Esophagus mucosa (tissue), 1 donor: Measurements from ENCODE around the gene DNAJC1. TPM values are rescaled to one million over a fixed set of nuclear protein-coding genes. Genes with fewer than 3 reads are reported as not detected.

Source experiments
- ATAC-seq: fragments of 200-7000 bp; cut with Tn5 transposase; one replicate; pipeline ENCODE4 v1.9.1; 2020
- total RNA-seq: library from RNA; stranded (reverse); gene quantifications from one replicate; pipeline ENCODE4 v1.2.4, GENCODE V29; 2023
- donor health status: DM: yes; HTN: yes; CAD: no.

DNAJC1 gene
- total RNA-seq, 1 donor from 2014 or later, result 13.6 TPM

DNA sequence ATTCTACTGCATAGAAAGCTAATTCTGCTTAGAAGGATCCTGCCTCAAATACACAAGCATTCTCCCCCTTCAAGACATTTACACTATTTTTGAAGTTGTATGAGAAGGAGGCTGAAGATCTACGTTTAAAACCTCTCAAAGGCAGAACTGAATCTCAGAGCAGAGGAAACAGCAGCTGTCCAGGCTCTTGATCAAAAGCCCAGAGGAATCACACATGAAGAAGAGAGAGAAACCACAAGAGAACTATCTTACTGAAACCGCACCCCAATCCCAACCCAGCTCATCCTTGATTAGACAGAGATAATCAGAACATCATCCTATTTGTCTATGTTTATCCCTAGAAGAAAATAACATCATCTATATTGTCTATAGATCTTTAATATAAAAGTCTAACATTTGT lies 2.2 kb upstream of the DNAJC1 start:
- ATAC-seq, result no peak

- ATAC-seq, result no peak
These were observed 393 bp upstream of the DNAJC1 start for GRCh38 chr10:22003964-22004281.

- no peak for ATAC-seq
These were observed 846 bp downstream of the DNAJC1 start for GRCh38 chr10:22002591-22003176.

DNA sequence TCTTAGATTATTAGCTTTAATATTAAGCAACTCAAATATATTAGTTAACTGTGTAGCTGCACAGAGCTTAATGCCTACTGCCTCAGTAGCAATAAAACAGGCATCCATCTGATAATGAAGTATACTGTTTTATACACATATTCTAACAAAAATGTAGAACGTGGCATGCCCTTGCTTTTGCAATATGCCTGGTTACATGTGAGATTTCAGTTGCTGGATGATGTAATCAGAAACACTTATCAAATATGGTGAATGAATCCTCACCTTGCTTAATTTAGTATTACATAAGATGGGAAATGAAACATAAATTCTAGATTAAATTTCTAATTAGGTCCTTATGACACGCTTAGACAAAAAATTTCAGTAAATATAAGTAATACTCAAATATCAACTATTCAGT lies 8.0 kb downstream of the DNAJC1 start:
- no peak for ATAC-seq

GRCh38 chr10:21993360-21994001 lies 10.0 kb downstream of the DNAJC1 start:
- no peak for ATAC-seq

GRCh38 chr10:21991785-21992184 lies 11.7 kb downstream of the DNAJC1 start:
- ATAC-seq, result no peak

DNA sequence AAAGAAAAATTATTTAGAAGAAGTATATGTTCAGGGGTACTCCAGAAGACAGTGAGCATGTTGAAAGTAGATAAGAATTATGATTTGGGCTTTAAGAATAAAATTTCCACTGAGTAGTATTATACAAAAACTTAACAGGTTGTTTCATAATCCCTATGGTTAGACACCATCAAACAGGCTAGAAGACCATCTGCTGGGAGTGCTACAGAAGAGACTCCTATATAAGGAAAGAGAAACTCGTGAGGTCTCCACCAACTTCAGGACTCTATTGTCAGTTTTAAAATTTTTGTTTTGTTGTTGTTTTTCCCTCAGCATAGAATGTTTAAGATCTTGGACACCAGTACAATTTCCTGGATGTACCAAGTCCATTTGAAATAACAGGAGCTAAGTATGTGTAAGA lies 13.1 kb downstream of the DNAJC1 start:
- no peak for ATAC-seq

GRCh38 chr10:21989453-21990154 lies 13.9 kb downstream of the DNAJC1 start:
- peak; percentile 67 for ATAC-seq

- ATAC-seq, result no peak
These were observed 18.0 kb downstream of the DNAJC1 start for GRCh38 chr10:21985541-21985940.

DNA sequence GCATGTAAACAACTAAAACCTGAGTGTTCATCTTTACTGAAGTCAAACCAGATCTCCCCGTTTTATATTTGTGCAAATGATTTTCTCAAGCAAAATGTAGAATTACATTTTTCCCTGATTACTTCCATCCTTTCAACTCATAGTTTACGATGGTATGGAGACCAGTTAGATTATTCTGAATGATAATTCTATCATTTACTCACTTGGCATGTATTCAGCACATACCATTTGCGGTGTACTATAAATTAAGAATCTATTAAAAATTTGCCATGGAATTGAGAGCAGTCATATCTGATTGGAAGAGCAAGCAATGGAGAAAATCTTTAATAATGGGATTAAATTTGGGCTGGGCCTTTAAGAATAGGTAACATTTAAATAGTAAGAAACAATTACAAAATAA lies 22.4 kb downstream of the DNAJC1 start:
- no peak for ATAC-seq

DNA sequence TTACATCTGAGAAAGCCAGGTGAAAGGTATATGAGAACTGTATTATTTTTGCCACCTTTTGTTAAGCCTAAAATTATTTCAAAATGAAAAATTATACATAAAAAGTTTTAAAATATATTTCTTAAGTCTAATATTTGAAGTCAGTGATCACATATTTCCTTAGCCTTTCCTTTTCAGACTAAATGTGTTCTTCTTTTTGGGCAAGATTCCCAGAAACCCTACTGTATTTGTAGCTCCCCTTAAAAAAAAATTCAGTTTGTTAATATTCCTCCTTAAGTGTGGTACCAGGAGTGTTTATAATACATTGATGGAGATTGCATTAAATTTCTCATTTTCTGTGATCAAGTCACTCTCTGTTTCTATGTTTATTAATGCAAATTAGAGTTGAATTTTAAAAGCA lies 22.8 kb downstream of the DNAJC1 start:
- ATAC-seq, result no peak

DNA sequence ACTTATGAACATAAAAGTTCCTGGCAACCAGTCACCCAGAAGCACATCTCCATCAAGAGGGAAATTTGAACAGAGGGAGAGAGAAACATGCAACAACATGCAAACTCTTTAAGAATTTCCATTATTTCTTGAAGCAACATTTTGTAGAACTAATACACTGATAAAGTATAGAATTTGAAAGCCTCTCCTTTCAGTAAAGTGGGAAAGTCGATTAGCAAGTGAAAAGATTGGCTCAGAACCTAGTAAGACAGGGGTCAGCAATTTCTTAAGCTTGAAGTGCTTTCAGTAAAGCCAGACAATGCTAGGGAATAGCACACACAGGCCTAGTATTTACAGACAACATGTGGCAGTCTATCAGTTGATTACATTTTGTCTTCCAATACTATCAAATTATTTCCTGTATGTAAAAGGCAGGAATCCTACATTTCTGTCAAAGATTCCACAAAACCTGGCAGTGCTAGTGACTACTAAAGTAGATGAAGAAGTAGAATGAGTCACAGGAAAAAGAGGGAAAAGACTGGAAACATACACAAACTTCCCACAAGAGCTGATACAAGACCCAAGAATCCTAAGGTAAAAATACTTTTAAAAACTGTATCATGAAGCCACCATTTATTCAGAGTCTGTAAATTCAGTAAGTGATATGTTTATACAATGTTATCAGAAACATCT lies 25.2 kb downstream of the DNAJC1 start:
- no peak for ATAC-seq

- ATAC-seq, result no peak
These were observed 26.8 kb downstream of the DNAJC1 start for GRCh38 chr10:21976739-21977138.

DNA sequence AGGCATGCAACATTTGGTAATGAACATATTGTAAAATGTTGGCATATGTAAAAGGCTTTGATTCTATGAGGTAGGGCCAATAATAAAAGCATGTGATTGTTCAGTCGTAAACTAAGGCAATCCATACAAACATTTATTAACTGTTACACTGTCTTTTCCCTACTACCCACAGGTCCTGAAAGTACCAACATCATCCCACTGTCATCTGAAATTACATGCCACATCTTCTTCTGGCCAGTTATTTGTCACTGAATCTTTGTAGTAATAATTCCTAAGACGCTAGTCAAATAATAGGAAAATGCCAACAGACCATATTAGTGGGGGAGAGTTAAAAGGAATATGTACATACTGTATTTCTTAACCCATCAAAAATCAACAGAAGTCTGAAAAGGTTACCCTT lies 27.2 kb downstream of the DNAJC1 start:
- no peak for ATAC-seq

GRCh38 chr10:21975378-21975990 lies 28.0 kb downstream of the DNAJC1 start:
- ATAC-seq, result no peak

DNA sequence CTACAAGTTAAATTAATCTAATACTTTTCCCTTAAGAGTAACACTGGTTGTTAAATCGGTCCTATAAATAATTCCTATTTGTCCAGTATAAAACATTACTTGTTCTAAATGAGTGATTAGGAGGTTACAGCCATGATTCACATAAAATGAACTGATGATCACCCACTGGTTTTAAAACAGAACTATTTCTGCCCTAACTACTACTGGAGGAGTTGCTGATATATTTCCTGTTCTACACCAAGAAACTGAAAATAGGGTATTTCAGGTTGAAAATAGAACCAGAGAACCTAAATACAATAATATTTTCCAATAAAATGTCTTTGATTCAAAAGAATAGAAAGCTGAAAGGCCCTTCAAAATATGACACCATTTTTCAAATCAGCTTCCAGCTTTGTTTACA lies 30.9 kb downstream of the DNAJC1 start:
- ATAC-seq, result no peak

DNA sequence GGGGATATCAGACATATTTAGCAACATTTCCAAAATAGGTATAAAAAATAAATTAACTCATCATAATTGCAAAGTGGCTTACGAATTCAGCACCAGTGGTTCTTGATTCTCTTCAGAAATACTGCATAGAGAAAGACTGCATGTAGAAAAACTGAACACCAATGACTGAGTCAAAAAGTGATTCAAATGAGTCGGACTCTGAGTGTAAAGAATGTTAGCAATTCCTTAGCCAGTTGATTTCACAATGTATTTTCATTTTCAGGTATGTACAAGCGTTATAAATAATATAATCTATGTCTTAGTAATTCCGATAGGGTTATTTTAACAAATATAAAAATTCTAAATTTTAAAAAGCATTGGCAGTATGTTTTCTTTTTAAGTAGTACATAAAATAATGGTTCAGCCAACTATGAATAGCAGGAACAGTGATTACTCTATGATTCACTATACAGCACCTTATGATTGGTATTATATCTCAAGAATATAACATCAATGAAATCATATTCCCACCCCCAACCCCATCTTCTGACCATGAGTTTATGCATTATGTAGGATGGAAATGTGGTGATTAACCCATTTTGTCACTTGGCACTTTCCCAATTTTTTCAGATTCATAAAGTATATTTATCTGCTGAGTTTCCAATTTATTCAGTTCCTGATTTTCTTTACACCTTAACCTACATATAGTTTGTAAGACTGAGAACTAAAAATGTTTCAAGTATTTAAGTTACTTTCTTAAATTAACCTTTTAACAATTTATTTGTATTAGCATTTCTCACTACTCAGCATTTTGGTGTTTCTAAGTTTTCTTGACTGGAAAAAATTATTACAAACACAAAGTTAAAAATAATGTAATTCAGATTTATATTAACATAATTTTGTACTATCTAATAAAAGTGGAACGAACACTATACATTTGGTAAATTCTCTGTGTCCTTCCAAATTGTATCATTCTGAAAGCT lies 33.9 kb downstream of the DNAJC1 start:
- ATAC-seq, result no peak

GRCh38 chr10:21964983-21965665 lies 38.4 kb downstream of the DNAJC1 start:
- ATAC-seq, result no peak

DNA sequence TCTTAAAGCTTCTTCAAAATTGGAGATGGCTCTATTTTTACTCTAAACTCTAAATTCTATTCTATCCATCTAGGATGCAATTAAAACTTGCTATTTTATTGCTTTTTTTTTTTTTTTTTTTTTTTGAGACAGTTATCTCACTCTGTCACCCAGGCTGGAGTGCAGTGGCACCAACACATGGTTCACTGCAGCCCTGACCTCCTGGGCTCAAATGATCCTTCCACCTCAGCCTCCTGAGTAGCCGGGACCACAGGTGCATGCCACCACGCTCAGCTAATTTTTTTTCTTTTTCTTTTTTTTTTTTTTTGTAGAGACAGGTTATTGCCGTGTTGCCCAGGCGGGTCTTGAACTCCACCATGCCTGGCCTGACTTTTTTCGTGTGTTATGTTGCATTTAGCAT lies 41.2 kb downstream of the DNAJC1 start:
- no peak for ATAC-seq

DNA sequence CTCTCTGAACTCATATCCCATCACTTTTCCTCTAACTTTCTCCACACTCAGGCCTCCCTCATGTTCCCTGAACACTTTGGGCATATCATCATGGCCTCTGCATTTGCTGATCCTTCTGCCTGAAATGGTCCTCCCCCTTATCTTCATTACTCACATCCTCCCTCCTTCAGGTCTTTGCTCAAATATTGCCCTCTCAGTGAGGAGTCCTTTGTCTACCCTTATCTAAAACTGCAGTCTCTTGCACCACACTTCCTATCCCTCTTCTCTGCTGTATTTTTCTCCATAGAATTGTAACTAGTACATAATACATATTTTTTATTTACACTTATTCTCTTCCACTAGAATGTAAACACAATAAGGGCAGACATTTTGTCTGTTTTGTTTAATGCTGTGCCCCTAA lies 41.7 kb downstream of the DNAJC1 start:
- no peak for ATAC-seq

GRCh38 chr10:21959998-21960397 lies 43.5 kb downstream of the DNAJC1 start:
- no peak for ATAC-seq

DNA sequence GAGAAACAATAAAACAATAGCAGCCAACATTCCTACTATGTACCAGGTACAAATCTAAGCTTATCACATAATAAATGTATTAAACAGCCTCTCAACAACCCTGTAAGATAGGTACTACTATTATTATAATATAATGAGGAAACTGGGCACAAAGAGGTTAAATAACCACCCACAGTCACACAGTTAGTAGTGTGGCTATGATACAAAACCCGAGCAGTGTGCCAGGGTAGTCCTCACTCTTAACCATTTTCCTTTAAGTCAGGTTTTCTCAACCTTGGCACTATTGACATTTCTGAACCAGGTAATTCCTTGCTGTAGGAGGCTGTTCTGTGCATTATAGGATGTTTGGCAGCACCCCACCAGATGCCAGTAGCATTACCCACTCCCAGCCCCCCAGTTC lies 48.8 kb downstream of the DNAJC1 start:
- ATAC-seq, result no peak
